HepG2 (cell line): ENCODE measurements around the gene RXRG. TPM values are rescaled to one million over a fixed set of nuclear protein-coding genes. Genes with fewer than 3 reads are reported as not detected.

Experiments
- ATAC-seq: fragments of 200-7000 bp; cut with Tn5 transposase; 3 replicates; pipeline ENCODE4 v1.9.1; 2020; ENCODE audit warnings: mild to moderate bottlenecking, moderate library complexity
- BruUV-seq: library from RNA; stranded (reverse); fragments of 400-500 nt; replicated peaks from 2 replicates; lab custom pipeline; 2021; lab: Mats Ljungman, UMichigan
- CTCF ChIA-PET: fragments of 300-600 bp; formaldehyde crosslinking; extraction: SDS; loops from one replicate; lab custom pipeline; 2021; ENCODE audit warnings: low total read pairs, inconsistent platforms, low intra/inter-chr PET ratio; lab: Yijun Ruan, JAX
- POLR2A ChIA-PET: fragments of 350-600 bp; sonication (Branson Sonifier 250); formaldehyde crosslinking; loops from one replicate; lab custom pipeline; 2020; ENCODE audit warnings: antibody characterized with exemption, inconsistent platforms; lab: Yijun Ruan, JAX
- DNase-seq: peaks from one replicate; pipeline ENCODE4 v3.0.0-alpha.2; 2015; ENCODE audit warnings: low spot score
- FAIRE-seq: peaks from 3 replicates; lab custom pipeline; 2011; peaks lifted over from hg19 to GRCh38; lab: Jason Lieb, UNC
- H2AFZ ChIP-seq: one replicate; pipeline ENCODE4 v1.6.1; 2011; ENCODE audit warnings: low read length, inconsistent platforms
- H3K27ac ChIP-seq: fragments of 300-600 bp; 3 replicates; pipeline ENCODE4 v1.8.0; 2011; ENCODE audit warnings: mixed run types, mild to moderate bottlenecking, mixed read lengths, low read length, inconsistent platforms; ENCODE audit not compliant: insufficient read depth; ENCODE audit errors: extremely low read length
- H3K27me3 ChIP-seq, 2 experiments: fragments of 200-600 bp in 1 of 2; 2 replicates in 1 of 2; 3 replicates in 1 of 2; pipeline versions ENCODE4 v1.6.0 to v1.8.0; 2011; ENCODE audit warnings: low read length in 2 of 2, mild to moderate bottlenecking in 2 of 2, moderate library complexity in 2 of 2, inconsistent platforms in 1 of 2; ENCODE audit not compliant: insufficient read depth in 2 of 2, control insufficient read depth in 1 of 2
- H3K36me3 ChIP-seq, 2 experiments: fragments of 200-600 bp in 1 of 2; replicated peaks in 1 of 2; 2 replicates in 1 of 2; 3 replicates in 1 of 2; pipeline versions ENCODE4 v1.5.1 to v1.8.0; 2011; ENCODE audit warnings: low read length in 2 of 2, inconsistent platforms in 1 of 2; ENCODE audit not compliant: insufficient read depth in 2 of 2, control insufficient read depth in 1 of 2
- H3K4me1 ChIP-seq: 2 replicates; pipeline ENCODE4 v1.5.1; 2012; ENCODE audit warnings: low read length, inconsistent platforms; ENCODE audit not compliant: insufficient read depth
- H3K4me2 ChIP-seq: 2 replicates; pipeline ENCODE4 v1.6.0; 2011; ENCODE audit warnings: low read depth, low read length, inconsistent platforms
- H3K4me3 ChIP-seq, 3 experiments: fragments of 200-600 bp in 1 of 3; sonication (generic), shearing (Covaris generic) in 1 of 3; replicated peaks in 1 of 3; 2 replicates each; pipeline ENCODE4 v1.5.1; 2011 to 2016; ENCODE audit warnings: low read length in 3 of 3, inconsistent platforms in 2 of 3, low read depth in 2 of 3, mild to moderate bottlenecking in 2 of 3, control low read depth in 1 of 3, mixed read lengths in 1 of 3; ENCODE audit not compliant: insufficient read depth in 1 of 3
- H3K79me2 ChIP-seq: one replicate; pipeline ENCODE4 v1.6.1; 2011; ENCODE audit warnings: low read length, inconsistent platforms; ENCODE audit not compliant: insufficient read depth
- H3K9ac ChIP-seq: 2 replicates; pipeline ENCODE4 v1.6.0; 2011; ENCODE audit warnings: mild to moderate bottlenecking, low read depth, low read length, inconsistent platforms; ENCODE audit not compliant: insufficient read depth
- H3K9me3 ChIP-seq: 2 replicates; pipeline ENCODE4 v1.5.1; 2012; ENCODE audit warnings: mild to moderate bottlenecking, low read length
- H4K20me1 ChIP-seq: 2 replicates; pipeline ENCODE4 v1.6.0; 2011; ENCODE audit warnings: inconsistent platforms, mild to moderate bottlenecking, low read length, moderate library complexity; ENCODE audit not compliant: insufficient read depth
- AKAP8 ChIP-seq: sonication (generic); formaldehyde crosslinking; IDR thresholded peaks from 2 replicates; pipeline ENCODE4 v1.5.1; 2020; ENCODE audit warnings: mild to moderate bottlenecking, missing genetic modification reagents
- GTF2F1 ChIP-seq: fragments of 150-350 bp; IDR thresholded peaks from 2 replicates; pipeline ENCODE4 v1.6.1; 2014; ENCODE audit warnings: low read length
- KDM2A ChIP-seq: sonication (generic); formaldehyde crosslinking; IDR thresholded peaks from 2 replicates; pipeline ENCODE4 v1.4.0; 2020; ENCODE audit warnings: low read depth, missing genetic modification reagents, borderline replicate concordance
- KLF15 ChIP-seq: sonication (generic); formaldehyde crosslinking; IDR thresholded peaks from 2 replicates; pipeline ENCODE4 v1.8.1; 2023; ENCODE audit warnings: borderline replicate concordance, mild to moderate bottlenecking, inconsistent platforms, missing genetic modification reagents, mixed read lengths
- NFRKB ChIP-seq: fragments of 450-650 bp; IDR thresholded peaks from 2 replicates; pipeline ENCODE4 v1.6.1; 2017
- RBM22 ChIP-seq: fragments of 200-400 bp; formaldehyde crosslinking; optimal IDR thresholded peaks from 2 replicates; pipeline ENCODE3; 2017; ENCODE audit warnings: mild to moderate bottlenecking, low read length, moderate library complexity
- ZBTB42 ChIP-seq: sonication (generic); formaldehyde crosslinking; IDR thresholded peaks from 2 replicates; pipeline ENCODE4 v1.5.0; 2020; ENCODE audit warnings: mild to moderate bottlenecking, missing genetic modification reagents
- ZNF232 ChIP-seq: sonication (generic); formaldehyde crosslinking; IDR thresholded peaks from 2 replicates; pipeline ENCODE4 v1.4.0; 2020; ENCODE audit warnings: missing genetic modification reagents, borderline replicate concordance
- ZNF354B ChIP-seq: sonication (generic); formaldehyde crosslinking; IDR thresholded peaks from 2 replicates; pipeline ENCODE4 v1.8.0; 2022; ENCODE audit warnings: mild to moderate bottlenecking, missing genetic modification reagents
- ZNF564 ChIP-seq: sonication (generic); formaldehyde crosslinking; IDR thresholded peaks from 2 replicates; pipeline ENCODE4 v1.8.1; 2023; ENCODE audit warnings: mild to moderate bottlenecking, missing genetic modification reagents
- ZNF616 ChIP-seq: sonication (generic); formaldehyde crosslinking; IDR thresholded peaks from 2 replicates; pipeline ENCODE4 v1.5.0; 2020; ENCODE audit warnings: low read depth, mild to moderate bottlenecking, missing genetic modification reagents
- WGBS: methylation state at CpG from one replicate; pipeline ENCODE4 v1.1.6; 2017; ENCODE audit warnings: low lambda C conversion rate; 5-methylcytosine and 5-hydroxymethylcytosine counted together
- in situ Hi-C: cut with HindIII; loops from 2 replicates; pipeline ENCODE4 v1.10.0; 2017; ENCODE audit warnings: low pct_unique_long_range_greater_than_20kb; ENCODE audit not compliant: extremely low pct_ligation_motif_present
- intact Hi-C: fragments of 100-400 bp; cut with micrococcal nuclease; formaldehyde crosslinking; loops from one replicate; pipeline ENCODE4 v1.10.0; 2022; ENCODE audit not compliant: unreplicated experiment
- polyA plus RNA-seq, 8 experiments: library from polyadenylated mRNA; depleted of rRNA in 3 of 8; stranded (reverse) in 7 of 8; unstranded in 1 of 8; fragments of >200 nt; fragmentation: Illumina TruSeq in 4 of 8; extraction: Trizol in 4 of 8; gene quantifications; 2 replicates each; pipeline versions ENCODE4 v1.2.1 to v1.2.3, GENCODE V29; 2011 to 2016; ENCODE audit warnings: low read depth in 4 of 8, missing spikeins in 1 of 8, mixed read lengths in 1 of 8; ENCODE audit not compliant: insufficient read depth in 1 of 8
- total RNA-seq, 5 experiments: library from RNA; depleted of rRNA; stranded (reverse); fragments of >200 nt; fragmentation: Illumina TruSeq; extraction: Trizol; gene quantifications; 2 replicates each; pipeline ENCODE4 v1.2.3, GENCODE V29; 2016; ENCODE audit warnings: low read depth in 1 of 5
- TF ChIP-seq, protein P1 (sequence below): sonication (generic); formaldehyde crosslinking; IDR thresholded peaks from 2 replicates; pipeline ENCODE4 v1.4.0; 2020; ENCODE audit warnings: low read depth, mild to moderate bottlenecking, missing genetic modification reagents
- TF ChIP-seq, protein P2 (sequence below): sonication (generic); formaldehyde crosslinking; conservative IDR thresholded peaks from 2 replicates; pipeline ENCODE4 v1.8.0; 2022; ENCODE audit warnings: mild to moderate bottlenecking, moderate library complexity, missing genetic modification reagents

The RXRG gene
- total and polyA plus RNA-seq, 2 of the 13 experiments (the other 11 are each of a cell fraction or from before 2014, with no cell fraction given) = not detected

DNA sequence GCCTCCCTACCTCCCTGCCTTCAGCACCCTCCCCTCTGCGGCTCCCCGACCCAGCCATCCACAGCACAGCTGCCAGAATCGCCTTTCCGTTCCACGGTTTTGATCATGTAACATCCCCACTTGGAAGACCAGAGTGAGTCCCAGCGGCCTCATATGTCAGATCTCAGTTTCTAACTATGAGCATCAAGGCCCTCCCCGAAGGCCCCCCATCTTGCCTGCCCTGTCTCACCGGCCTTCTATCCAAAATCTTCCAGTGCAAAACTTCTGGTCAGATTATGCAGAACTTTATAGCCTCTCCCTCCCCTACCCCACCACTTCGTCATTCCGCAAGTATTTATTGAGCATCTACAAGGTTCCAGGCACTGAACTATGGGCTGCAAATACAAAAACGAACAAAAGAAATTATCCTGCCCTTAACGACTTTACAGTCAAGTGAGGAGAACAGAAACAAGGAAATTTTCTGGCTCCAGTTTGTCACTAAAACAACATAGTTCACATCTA is 68.1 kb downstream of the RXRG start:
- FAIRE-seq (no peak), DNase-seq (no peak), ATAC-seq (no peak)
- no TSS peak for BruUV-seq
- 52% methylated on average over 12 of the region's 12 CpGs for WGBS
- ChIA-PET POLR2A (interaction anchor here (0.8 kb wide), 1 partner anchor 123 kb away, joined by 3 read pairs; no protein-coding TSS in a partner anchor), CTCF (no interaction called here)
- Histone ChIP-seq H3K9ac (no peak overlapping the region), H3K79me2 (no peaks in the 10 kb centered on the region), H3K9me3 (no peaks in the 10 kb centered on the region), H3K4me3 (no peak overlapping the region), H3K36me3 (no peaks in the 10 kb centered on the region), H3K4me2 (no peak overlapping the region), H3K4me1 (peaks cover 1% of the 10 kb centered on the region), H3K27me3 (no peaks in the 10 kb centered on the region; a peak in 1 of 5 replicates), H2AFZ (no peak overlapping the region), H3K27ac (no peak overlapping the region), H4K20me1 (no peaks in the 10 kb centered on the region)
- TF ChIP-seq ZNF232 (CRISPR knock-in tag) (no peak), NFRKB (no peak), RBM22 (no peak), KDM2A (no peak), KLF15 (CRISPR knock-in tag) (no peak), ZBTB42 (CRISPR knock-in tag) (no peak), ZNF354B (CRISPR knock-in tag) (no peak), AKAP8 (CRISPR knock-in tag) (no peak), ZNF564 (CRISPR knock-in tag) (no peak), ZNF616 (CRISPR knock-in tag) (no peak), GTF2F1 (no peak)
- TF ChIP-seq, protein P1, sequence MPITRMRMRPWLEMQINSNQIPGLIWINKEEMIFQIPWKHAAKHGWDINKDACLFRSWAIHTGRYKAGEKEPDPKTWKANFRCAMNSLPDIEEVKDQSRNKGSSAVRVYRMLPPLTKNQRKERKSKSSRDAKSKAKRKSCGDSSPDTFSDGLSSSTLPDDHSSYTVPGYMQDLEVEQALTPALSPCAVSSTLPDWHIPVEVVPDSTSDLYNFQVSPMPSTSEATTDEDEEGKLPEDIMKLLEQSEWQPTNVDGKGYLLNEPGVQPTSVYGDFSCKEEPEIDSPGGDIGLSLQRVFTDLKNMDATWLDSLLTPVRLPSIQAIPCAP (CRISPR knock-in tag) = no peak
- TF ChIP-seq, protein P2, sequence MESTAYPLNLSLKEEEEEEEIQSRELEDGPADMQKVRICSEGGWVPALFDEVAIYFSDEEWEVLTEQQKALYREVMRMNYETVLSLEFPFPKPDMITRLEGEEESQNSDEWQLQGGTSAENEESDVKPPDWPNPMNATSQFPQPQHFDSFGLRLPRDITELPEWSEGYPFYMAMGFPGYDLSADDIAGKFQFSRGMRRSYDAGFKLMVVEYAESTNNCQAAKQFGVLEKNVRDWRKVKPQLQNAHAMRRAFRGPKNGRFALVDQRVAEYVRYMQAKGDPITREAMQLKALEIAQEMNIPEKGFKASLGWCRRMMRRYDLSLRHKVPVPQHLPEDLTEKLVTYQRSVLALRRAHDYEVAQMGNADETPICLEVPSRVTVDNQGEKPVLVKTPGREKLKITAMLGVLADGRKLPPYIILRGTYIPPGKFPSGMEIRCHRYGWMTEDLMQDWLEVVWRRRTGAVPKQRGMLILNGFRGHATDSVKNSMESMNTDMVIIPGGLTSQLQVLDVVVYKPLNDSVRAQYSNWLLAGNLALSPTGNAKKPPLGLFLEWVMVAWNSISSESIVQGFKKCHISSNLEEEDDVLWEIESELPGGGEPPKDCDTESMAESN (CRISPR knock-in tag) = no peak
- intact Hi-C loops (no loop called here), in situ Hi-C loops (no loop called here)
